Measurements from ENCODE around the gene GREM2. TPM values are rescaled to one million over a fixed set of nuclear protein-coding genes. Genes with fewer than 3 reads are reported as not detected.

GREM2 gene
- total and polyA plus RNA-seq, 2 donors (not counting 3 experiments of a cell fraction or from before 2014, with no cell fraction given): not detected

DNA sequence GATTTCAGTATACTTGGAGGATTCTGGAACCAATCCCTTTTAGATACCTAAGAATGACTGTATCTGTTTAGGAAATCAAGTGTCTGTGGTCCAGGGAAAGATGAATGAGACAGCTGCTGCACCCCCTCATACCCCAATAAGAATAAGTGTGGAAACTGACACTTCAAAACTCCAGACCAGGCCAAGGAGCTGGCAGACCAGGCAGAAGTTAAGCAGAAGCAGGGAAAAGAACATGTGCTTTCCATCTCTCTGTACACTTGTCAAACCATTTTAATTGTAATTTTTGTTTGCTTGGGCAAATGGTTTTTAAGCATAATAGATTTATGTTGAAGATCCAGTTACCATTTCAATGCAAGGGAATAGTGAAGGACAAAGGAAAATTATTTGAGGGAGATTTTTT, 100.2 kb downstream of the GREM2 start:
- H3K4me3 ChIP-seq (replicated peaks in 1 of 3; ENCODE audit: insufficient read depth in 1 of 3, low read depth in 1 of 3, low read length in 3 of 3): no peak overlapping the region
- H3K9me3 ChIP-seq (replicated peaks; ENCODE audit: control insufficient read depth, insufficient read depth, low read length): no peaks in the 10 kb centered on the region
- TF ChIP-seq JUN (IDR thresholded peaks at IDR 0.05; ENCODE audit: borderline replicate concordance, insufficient read depth, insufficient read length, low read depth) (no peak), MYC (IDR thresholded peaks at IDR 0.05; ENCODE audit: low read depth, low read length) (no peak), POLR2AphosphoS5 (IDR thresholded peaks at IDR 0.05; ENCODE audit: insufficient read depth, low read depth, low read length) (no peak), EZH2 (IDR thresholded peaks at IDR 0.05; ENCODE audit: borderline replicate concordance, low read depth, low read length, severe bottlenecking) (no peak), FOS (IDR thresholded peaks at IDR 0.05; ENCODE audit: borderline replicate concordance, insufficient read depth, low read length) (no peak), POLR2A (IDR thresholded peaks at IDR 0.05; ENCODE audit: low read depth, low read length) (no peak), GATA2 (IDR thresholded peaks at IDR 0.05; ENCODE audit: insufficient read depth, insufficient read length, low read depth, low read length) (no peak)
- TF ChIP-seq, protein P1, sequence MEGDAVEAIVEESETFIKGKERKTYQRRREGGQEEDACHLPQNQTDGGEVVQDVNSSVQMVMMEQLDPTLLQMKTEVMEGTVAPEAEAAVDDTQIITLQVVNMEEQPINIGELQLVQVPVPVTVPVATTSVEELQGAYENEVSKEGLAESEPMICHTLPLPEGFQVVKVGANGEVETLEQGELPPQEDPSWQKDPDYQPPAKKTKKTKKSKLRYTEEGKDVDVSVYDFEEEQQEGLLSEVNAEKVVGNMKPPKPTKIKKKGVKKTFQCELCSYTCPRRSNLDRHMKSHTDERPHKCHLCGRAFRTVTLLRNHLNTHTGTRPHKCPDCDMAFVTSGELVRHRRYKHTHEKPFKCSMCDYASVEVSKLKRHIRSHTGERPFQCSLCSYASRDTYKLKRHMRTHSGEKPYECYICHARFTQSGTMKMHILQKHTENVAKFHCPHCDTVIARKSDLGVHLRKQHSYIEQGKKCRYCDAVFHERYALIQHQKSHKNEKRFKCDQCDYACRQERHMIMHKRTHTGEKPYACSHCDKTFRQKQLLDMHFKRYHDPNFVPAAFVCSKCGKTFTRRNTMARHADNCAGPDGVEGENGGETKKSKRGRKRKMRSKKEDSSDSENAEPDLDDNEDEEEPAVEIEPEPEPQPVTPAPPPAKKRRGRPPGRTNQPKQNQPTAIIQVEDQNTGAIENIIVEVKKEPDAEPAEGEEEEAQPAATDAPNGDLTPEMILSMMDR (IDR thresholded peaks at IDR 0.05; ENCODE audit: extremely low read depth in 1 of 2, insufficient read depth in 1 of 2, low read depth in 1 of 2, low read length in 2 of 2): no peak
- TF ChIP-seq, protein P2, sequence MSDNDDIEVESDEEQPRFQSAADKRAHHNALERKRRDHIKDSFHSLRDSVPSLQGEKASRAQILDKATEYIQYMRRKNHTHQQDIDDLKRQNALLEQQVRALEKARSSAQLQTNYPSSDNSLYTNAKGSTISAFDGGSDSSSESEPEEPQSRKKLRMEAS (IDR thresholded peaks at IDR 0.05; ENCODE audit: insufficient read depth, insufficient read length): no peak
- no peaks in the 10 kb centered on the region for H4K20me1 ChIP-seq (replicated peaks; ENCODE audit: control insufficient read depth, extremely low read depth, insufficient read depth, low read length)
- H3K36me3 ChIP-seq (ENCODE audit: control insufficient read depth in 2 of 2, extremely low read depth in 1 of 2, insufficient read depth in 2 of 2, low read length in 2 of 2): no peaks in the 10 kb centered on the region
- H3K9ac ChIP-seq (replicated peaks; ENCODE audit: extremely low read depth, insufficient read depth, low read length): no peak overlapping the region
- dilution Hi-C loops (cut with MboI; ENCODE audit: extremely low pct_ligation_motif_present, low sequenced_read_pairs): no loop called here
- no peak overlapping the region for H2AFZ ChIP-seq (ENCODE audit: low read depth, low read length)
- ChIA-PET CTCF (no interaction called here), POLR2A (no interaction called here)
- no peak overlapping the region for H3K27ac ChIP-seq (ENCODE audit: insufficient read depth, low read depth, low read length)
- DNase-seq (ENCODE audit: low read depth, low spot score) (no peak), FAIRE-seq (no peak)
- H3K79me2 ChIP-seq (ENCODE audit: control insufficient read depth, insufficient read depth, low read length): no peaks in the 10 kb centered on the region
- intact Hi-C loops (cut with micrococcal nuclease): no loop called here
- H3K4me2 ChIP-seq (ENCODE audit: insufficient read depth, low read length): no peak overlapping the region
- H3K4me1 ChIP-seq (ENCODE audit: control insufficient read depth, extremely low read depth, insufficient read depth, low read length): no peaks in the 10 kb centered on the region
- H3K9me1 ChIP-seq (replicated peaks; ENCODE audit: control insufficient read depth, extremely low read depth, insufficient read depth, low read length): no peaks in the 10 kb centered on the region
- no TSS peak for BruUV-seq (replicated peaks)
- H3K27me3 ChIP-seq (ENCODE audit: control insufficient read depth in 2 of 2, insufficient read depth in 2 of 2, low read length in 2 of 2): no peaks in the 10 kb centered on the region
